Femur (tissue), 1 donor: ENCODE measurements around the gene RAB12.
"Not testable (repeated sequence)": the region's sequence is repeated elsewhere in the genome, so short reads cannot be mapped to it uniquely, and the experiment has no call there.

Source experiments
- DNase-seq: peaks from one replicate; pipeline ENCODE4 v3.0.0-alpha.2; 2017

RAB12 gene

GRCh38 chr18:8614875-8615274 is 5.6 kb downstream of the RAB12 start:
- no peak for DNase-seq

DNA sequence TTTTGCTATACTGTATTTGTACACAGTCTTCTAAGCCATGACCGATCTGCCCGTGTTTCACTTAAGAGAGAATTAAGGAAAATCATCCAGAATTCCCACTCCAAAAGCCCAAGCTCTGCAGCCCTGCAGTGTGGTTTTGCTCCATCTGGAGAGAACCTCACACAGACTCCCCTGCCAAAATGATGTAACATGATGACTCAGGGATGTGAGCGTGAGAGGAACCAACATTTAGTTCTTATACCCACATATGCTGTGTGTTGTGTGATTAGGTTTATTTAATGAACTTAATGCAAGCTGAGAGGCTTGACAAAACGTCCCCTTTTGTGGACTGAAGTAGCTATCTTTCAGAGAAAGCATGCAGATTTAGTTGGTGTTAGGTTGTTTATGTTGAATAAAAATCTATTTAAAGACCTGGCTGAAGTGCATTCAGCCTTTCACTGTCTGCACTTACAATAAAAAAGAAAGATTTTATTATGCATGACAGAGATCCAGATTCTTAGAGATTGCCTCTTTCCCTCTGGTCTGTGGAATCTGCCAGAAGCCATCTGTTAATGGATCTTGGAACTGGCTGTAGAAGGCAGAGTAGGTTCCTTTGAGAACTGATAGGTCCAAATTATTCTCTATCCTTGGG is 6.3 kb downstream of the RAB12 start:
- DNase-seq = peak; percentile 82

DNA sequence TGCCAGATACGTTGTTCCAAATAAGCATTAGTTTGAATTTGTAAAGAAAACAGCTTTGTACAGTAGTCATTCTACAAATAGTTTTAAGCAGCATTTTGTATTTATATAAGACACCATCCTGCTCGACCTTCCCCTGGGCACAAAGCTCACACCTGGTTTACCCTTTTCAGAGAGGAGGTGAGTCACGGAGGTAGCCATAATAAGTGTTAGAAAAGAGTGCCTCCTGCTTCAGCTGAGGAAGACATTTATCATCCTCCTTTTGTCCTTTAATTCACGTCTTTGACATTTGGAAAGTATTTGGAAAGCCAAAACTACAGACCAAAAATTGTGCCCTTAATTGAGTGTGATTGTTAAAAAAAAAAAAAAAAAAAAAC is 6.8 kb downstream of the RAB12 start:
- no peak for DNase-seq

- DNase-seq = no peak
Measured at GRCh38 chr18:8617907-8618306, 8.7 kb downstream of the RAB12 start.

DNA sequence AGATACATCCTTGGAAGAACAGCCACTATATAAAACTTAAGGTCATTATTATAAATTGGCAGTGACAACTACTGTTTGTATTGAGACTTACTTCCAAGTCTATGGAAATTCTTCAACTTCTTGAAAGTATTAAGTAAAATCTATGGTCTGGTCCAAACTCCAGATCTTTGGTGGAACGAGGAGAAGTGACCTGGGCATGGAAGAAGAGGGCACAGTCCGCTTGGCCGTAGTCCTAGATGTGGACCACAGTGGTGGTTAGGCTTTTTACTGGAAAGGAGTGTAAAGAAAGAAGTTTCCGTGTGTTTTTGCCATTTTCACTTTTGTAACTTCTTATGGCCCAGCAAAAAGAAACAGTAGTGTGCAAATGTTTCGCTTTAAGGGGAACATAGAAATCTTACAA is 9.8 kb downstream of the RAB12 start:
- DNase-seq = no peak

DNA sequence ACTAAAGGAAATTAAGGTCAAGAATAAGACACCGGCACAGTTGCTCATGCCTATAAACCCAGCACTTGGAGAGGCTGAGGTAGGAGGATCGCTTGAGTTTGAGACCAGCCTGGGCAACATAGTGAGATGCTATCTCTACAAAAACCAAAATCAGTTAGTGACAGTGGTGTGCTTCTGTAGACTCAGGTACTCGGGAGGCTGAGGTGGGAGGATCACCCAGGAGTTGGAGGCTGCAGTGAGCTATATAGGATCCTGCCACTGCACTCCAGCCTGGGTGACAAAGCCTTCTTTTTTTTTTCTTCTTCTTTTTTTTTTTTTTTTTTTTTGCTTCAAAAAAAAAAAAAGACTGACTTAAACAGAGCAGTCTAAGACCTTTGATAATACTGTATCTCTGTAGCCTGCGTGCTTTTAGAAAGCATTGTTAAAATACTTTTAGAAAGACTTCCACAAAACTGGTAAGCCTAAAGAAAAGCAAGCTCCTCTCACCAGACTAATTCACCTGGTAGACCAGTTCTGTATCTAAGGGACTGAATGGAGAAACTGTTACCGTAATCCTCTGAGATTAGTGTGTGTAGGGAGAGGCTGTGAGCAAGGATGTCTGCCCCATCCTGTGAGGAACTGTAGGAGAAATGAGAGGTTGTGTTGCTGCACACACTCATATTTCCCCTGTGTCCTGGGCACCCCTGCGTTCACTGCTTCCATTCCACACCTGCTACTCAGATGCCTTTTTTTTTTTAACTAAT is 10.8 kb downstream of the RAB12 start:
- no peak for DNase-seq

DNA sequence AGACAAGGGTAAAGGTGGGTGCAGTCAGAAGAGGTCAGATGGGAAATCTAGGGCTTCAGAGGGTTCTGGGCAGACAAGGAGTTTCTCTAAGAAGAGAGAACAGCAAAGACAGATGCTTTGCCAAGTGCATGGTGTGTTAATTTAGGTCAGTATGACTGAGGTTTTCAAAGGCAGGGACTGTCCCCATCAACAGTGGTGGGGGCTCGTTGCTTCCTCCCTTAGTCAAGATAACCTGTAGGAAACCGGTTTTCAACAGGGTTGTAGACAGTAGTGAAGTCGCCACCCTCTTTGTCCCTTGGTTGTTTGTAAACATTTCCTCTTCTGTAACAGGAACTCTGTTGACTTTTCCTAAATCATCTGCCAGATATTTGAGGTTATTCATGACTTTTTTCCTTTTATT is 11.6 kb downstream of the RAB12 start:
- no peak for DNase-seq

DNA sequence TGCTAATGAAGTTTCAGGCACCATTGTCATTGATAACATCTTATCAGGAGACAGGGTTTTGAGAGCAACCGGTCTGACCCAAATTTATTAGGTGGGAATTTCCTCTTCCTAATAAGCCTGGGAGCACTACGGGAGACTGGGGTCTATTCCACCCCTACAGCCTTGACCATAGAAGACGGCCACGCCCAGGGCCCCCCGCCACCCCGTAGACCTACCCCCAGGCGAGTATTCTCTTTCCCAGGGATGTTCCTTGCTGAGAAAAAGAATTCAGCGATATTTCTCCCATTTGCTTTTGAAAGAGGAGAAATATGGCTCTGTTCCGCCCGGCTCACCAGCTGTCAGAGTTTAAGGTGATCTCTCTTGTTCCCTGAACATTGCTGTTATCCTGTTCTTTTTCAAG is 13.4 kb downstream of the RAB12 start:
- not testable (repeated sequence) for DNase-seq

DNA sequence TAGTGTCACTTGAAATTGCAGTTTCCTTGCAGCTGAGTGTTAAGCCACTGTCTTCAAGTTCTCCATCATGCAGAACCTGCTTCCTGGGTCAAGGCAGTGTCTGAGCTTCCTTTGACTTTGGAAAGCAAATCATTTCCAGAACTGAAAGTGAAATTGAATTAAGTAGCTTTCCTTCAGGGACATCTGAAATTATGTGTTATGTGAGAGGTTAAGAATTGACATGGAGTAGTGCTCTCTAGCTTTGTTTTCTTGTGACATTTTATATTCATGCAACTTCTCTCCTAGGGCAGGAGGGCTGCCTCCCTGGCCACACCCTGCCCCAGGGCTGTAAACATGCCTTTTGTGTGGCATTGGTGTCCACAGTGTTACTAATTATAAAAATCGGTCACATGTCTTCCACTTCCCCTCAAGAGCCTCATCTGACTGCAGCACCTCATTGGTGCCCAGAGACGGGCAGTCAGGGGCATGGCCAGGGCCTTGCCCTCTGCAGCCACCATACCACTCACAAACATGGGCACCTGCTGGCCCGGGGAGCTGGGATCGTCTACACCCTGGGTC is 14.4 kb downstream of the RAB12 start:
- no peak for DNase-seq

GRCh38 chr18:8625461-8626092 is 16.3 kb downstream of the RAB12 start:
- DNase-seq = no peak

DNA sequence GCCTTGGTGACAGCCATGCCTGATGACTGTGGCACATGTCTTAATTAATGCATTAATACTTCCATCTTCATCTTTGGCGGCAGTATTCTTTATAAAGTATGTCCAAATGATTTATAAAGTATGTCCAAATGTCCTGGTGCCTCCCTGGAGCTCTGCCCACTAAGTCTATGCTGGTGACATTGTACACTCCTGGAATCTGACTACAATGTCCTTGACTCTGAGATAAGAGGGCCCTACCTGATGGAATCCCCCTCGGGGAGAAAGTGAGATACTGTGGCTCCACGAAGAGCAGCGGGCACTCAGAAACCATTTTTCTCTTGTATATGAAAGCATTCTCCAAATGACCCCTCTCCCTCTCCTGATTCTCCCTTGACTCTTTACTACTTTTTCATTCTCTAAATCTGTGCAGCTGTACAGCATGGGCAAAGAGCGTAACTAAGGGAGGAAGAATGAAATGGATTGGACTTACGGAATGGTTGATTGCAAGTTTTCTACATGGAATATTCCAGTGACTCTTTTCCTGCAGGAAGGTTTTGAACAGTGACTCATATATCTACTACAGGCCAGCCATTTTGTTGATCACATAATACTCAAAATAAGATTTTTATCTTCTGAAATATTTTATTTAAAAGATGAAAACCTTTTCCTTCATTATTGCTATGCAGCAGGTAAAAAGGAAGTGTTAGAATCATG is 17.3 kb downstream of the RAB12 start:
- DNase-seq = no peak

DNA sequence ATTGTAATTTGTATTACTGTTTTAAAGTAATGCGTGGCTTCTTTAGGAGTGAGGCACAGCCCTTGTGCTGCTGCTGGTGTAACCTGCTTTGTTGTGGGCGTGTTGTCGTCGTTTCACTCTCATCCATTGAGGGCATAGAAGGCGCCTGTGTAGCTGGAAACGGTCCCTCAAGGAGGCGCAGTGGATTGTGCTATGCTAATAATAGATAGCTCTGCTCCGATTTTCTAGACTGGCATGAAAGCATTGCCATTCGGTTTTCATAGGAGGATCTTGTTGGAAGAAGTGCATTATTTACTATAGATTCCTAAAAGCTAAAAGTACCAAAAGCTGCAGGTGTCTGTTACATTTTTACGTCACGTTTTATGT is 17.9 kb downstream of the RAB12 start:
- no peak for DNase-seq

- DNase-seq = no peak
Measured at GRCh38 chr18:8627540-8627939, 18.3 kb downstream of the RAB12 start.

DNA sequence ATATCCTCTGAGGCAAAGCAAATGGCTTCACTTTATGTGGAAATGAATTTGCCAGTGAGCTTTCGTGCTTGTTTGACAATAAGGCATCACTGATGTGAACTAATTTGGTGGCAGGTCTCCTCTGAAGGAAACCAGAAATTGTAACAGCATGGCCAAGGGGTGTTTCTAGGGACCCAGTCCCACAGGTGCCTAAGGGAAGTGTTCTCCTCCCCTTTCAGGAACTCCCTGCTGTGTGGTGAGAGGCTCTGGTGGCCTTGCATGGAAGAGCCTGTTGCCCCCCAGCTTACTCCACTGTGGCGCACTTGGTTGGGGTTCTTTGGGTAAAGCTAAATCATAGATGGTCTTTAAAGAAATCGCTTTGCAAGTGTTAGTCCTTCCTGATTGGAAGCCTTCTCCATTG is 20.4 kb downstream of the RAB12 start:
- DNase-seq = no peak

DNA sequence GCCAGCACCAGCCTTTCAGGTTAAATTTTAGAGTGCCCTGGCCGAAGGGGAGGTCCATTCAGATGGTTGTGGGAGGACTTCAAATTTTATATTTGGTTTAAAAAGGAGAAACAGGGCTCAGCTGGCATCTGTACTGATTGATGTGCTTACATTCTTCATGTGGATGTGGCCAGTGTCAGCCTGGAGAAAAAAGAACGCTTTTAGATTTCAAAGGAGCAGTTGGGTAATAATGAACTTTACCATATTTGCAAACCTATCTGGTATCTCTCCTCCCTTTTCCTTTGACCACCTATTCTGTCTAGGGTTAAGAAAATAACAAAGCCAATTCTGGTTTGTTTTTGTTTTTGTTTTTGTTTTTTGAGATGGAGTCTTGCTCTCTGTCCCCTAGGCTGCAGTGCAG is 21.3 kb downstream of the RAB12 start:
- no peak for DNase-seq

DNA sequence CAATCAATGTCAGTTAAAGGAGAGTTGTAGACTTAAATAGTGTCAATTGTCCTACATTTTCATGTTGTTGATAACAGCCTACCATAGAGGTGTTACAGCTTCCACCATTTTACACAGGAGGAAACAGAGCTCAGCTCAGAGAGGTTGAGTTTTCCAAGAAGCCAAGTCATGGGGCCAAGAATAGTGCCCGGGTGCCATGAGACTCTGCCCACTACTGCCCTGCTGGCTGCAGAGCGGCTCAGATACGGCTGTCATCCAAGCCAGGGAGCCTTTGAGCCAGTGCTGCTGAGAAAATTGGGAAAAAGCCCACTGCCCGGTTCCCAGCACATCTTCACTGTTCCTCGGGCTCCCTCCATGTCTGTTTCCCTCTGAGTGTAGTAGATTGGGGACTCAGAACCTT is 22.0 kb downstream of the RAB12 start:
- DNase-seq = no peak

DNA sequence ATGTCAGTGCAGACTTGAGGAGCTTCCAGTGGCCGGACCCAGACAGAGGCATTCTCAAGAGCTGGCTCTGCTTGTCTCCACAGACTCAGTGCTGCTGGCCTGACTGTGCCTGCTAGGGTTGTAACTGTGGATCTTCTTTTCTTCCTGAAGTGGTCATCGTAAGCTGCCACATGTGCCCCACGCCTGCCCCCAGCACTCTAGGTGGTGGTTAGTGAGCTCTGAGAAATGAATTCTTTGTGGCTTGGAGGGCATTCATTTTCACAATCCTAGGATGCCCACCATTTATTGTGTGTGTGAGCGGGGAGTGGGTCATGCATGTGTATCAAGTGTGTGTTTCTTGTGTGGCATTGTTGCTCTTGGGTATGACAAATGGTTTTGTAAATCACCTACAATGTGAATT is 23.1 kb downstream of the RAB12 start:
- DNase-seq = no peak

- no peak for DNase-seq
Measured at GRCh38 chr18:8634508-8634907, 25.3 kb downstream of the RAB12 start.

GRCh38 chr18:8635087-8635486 is 25.9 kb downstream of the RAB12 start:
- DNase-seq = no peak

GRCh38 chr18:8639762-8640161 is 30.5 kb downstream of the RAB12 start:
- no peak for DNase-seq

DNA sequence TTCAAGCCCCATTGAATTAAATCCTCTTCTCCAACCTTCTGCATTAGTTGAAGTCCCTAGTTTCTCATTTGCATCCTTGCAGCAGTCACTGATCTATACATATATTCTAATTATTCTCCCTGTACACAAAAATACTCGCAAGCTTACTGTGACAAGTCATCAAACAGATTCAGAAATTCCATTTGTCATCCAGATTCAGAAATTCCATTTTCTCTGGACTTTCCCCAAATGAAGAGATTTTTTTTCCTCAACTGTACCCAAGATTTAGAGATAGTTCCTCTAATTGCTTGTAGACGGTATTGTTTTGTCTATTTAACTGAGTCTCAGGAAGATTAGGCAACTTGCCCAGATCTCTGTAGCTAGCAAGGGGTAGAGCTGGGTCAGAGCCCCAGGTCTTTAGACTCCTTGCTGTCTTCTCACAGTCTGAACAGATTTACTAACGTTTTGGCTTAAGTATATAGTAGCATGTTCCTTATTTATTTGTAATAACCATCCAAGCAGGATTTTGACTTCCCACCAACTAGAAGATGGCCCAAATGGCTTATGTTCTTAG is 34.2 kb downstream of the RAB12 start:
- DNase-seq = no peak

GRCh38 chr18:8647359-8647758 is 38.1 kb downstream of the RAB12 start:
- not testable (repeated sequence) for DNase-seq
